Hepatocyte (in vitro differentiated cells): ENCODE results near the gene NUAK1. TPM values are rescaled to one million over a fixed set of nuclear protein-coding genes. Genes with fewer than 3 reads are reported as not detected.

Experiments used
- DNase-seq: peaks from one replicate; pipeline ENCODE4 v3.0.0-alpha.2; 2016; ENCODE audit warnings: low spot score
- H2AFZ ChIP-seq: fragments of 200-600 bp; sonication (generic); 2 replicates; pipeline ENCODE4 v1.6.0; 2016; ENCODE audit warnings: antibody characterized with exemption, mild to moderate bottlenecking
- H3K27ac ChIP-seq: fragments of 200-600 bp; sonication (generic); 2 replicates; pipeline ENCODE4 v1.5.1; 2016; ENCODE audit warnings: mild to moderate bottlenecking
- H3K27me3 ChIP-seq: fragments of 200-600 bp; sonication (generic); 2 replicates; pipeline ENCODE4 v1.6.1; 2016
- H3K36me3 ChIP-seq: fragments of 200-600 bp; sonication (generic); replicated peaks from 2 replicates; pipeline ENCODE4 v1.5.1; 2016; ENCODE audit warnings: low read depth; ENCODE audit not compliant: insufficient read depth
- H3K4me1 ChIP-seq: fragments of 200-600 bp; sonication (generic); 2 replicates; pipeline ENCODE4 v1.5.1; 2016; ENCODE audit warnings: mild to moderate bottlenecking, moderate library complexity; ENCODE audit not compliant: insufficient read depth
- H3K4me2 ChIP-seq: fragments of 200-600 bp; sonication (generic); 2 replicates; pipeline ENCODE4 v1.6.0; 2016
- H3K4me3 ChIP-seq: fragments of 200-600 bp; sonication (generic); 2 replicates; pipeline ENCODE4 v1.5.1; 2016; ENCODE audit warnings: mild to moderate bottlenecking
- H3K79me2 ChIP-seq: fragments of 200-600 bp; sonication (generic); 2 replicates; pipeline ENCODE4 v1.6.0; 2017; ENCODE audit warnings: mild to moderate bottlenecking
- H3K9me2 ChIP-seq: fragments of 200-600 bp; sonication (generic); replicated peaks from 2 replicates; pipeline ENCODE4 v1.6.0; 2017; ENCODE audit warnings: mild to moderate bottlenecking; ENCODE audit not compliant: insufficient read depth
- H3K9me3 ChIP-seq: fragments of 200-600 bp; sonication (generic); 2 replicates; pipeline ENCODE4 v1.5.1; 2016; ENCODE audit warnings: low read depth, mild to moderate bottlenecking
- H4K20me1 ChIP-seq: fragments of 200-600 bp; sonication (generic); 2 replicates; pipeline ENCODE4 v1.6.0; 2016; ENCODE audit warnings: mild to moderate bottlenecking; ENCODE audit not compliant: insufficient read depth, poor library complexity, severe bottlenecking
- EZH2 ChIP-seq: fragments of 200-600 bp; sonication (generic); IDR thresholded peaks from 2 replicates; pipeline ENCODE4 v1.6.1; 2016; ENCODE audit warnings: antibody characterized with exemption, mild to moderate bottlenecking, borderline replicate concordance
- EZH2phosphoT487 ChIP-seq: fragments of 200-600 bp; sonication (generic); IDR thresholded peaks from one replicate; pipeline ENCODE4 v1.6.1; 2018; ENCODE audit warnings: antibody characterized with exemption, mild to moderate bottlenecking, low read depth, moderate library complexity; ENCODE audit not compliant: unreplicated experiment, severe bottlenecking
- WGBS: methylation state at CpG from one replicate; pipeline ENCODE4 v1.1.6; 2016; ENCODE audit warnings: low lambda C conversion rate; ENCODE audit errors: missing lambda C conversion rate; 5-methylcytosine and 5-hydroxymethylcytosine counted together
- polyA plus RNA-seq: library from polyadenylated mRNA; unstranded; fragments of >200 nt; fragmentation: Nextera tagmentation; extraction: Ambion mirVana; gene quantifications from 2 replicates; pipeline ENCODE4 v1.2.1, GENCODE V29; 2016
- total RNA-seq: library from RNA; depleted of rRNA; stranded (reverse); fragments of >200 nt; gene quantifications from 2 replicates; pipeline ENCODE4 v1.2.3, GENCODE V29; 2014
- TF ChIP-seq, protein P1 (sequence below): fragments of 200-600 bp; sonication (generic); IDR thresholded peaks from 2 replicates; pipeline ENCODE4 v1.5.1; 2016; ENCODE audit warnings: antibody characterized with exemption, mild to moderate bottlenecking; ENCODE audit not compliant: poor library complexity

The NUAK1 gene
- total and polyA plus RNA-seq, 2 experiments from 2014 or later: 3.5 to 13.0 TPM

DNA sequence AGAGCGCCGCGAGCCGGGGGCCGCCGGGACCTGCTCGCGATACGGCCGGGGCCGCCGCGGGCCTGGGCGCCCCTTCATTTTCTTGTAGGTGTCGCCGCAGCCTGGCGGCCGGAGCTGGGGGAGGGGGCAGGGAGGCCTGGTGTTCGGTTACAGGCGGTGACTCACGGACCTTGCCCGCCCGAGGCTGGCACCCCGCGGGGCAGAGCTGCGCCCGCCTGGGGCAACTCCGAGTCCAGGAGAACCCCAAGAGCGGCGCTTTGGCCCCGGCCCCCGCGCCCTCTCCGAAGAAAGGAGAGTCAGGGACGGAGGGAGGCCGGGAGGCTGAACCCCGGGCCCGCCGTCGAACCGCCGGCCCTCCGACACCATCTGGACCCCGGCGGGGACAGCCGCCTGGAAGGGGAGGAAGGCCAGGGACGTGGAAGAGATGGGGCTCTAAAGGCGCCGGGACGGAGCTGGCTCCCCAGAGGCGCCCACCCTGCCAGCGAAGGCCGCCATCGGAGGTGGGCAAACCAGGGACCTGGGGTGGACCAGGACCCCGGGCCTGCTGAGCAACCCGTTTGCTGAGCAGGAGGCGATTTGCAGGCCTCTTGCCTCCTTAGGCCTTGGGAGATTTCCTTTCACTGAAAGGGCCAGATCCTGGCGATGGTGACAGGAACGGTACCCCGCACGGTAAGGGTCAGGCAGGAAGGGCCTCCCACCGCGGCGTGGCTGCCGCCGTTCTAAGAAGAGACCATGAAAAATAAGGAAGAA, 843 bp upstream of the NUAK1 start:
- 3% methylated on average over 59 of the region's 66 CpGs for WGBS
- Histone ChIP-seq H3K36me3 (no peaks in the 10 kb centered on the region), H2AFZ (peak overlapping the region; percentile 73), H3K4me1 (peaks cover 29% of the 10 kb centered on the region), H3K9me3 (no peaks in the 10 kb centered on the region), H3K4me3 (peak overlapping the region; percentile 85), H4K20me1 (peaks cover 10% of the 10 kb centered on the region), H3K4me2 (peak overlapping the region; percentile 95), H3K9me2 (no peaks in the 10 kb centered on the region), H3K79me2 (peaks cover 78% of the 10 kb centered on the region), H3K27ac (peak overlapping the region; percentile 98), H3K27me3 (no peaks in the 10 kb centered on the region)
- no peak for TF ChIP-seq EZH2phosphoT487
- TF ChIP-seq, protein P1, sequence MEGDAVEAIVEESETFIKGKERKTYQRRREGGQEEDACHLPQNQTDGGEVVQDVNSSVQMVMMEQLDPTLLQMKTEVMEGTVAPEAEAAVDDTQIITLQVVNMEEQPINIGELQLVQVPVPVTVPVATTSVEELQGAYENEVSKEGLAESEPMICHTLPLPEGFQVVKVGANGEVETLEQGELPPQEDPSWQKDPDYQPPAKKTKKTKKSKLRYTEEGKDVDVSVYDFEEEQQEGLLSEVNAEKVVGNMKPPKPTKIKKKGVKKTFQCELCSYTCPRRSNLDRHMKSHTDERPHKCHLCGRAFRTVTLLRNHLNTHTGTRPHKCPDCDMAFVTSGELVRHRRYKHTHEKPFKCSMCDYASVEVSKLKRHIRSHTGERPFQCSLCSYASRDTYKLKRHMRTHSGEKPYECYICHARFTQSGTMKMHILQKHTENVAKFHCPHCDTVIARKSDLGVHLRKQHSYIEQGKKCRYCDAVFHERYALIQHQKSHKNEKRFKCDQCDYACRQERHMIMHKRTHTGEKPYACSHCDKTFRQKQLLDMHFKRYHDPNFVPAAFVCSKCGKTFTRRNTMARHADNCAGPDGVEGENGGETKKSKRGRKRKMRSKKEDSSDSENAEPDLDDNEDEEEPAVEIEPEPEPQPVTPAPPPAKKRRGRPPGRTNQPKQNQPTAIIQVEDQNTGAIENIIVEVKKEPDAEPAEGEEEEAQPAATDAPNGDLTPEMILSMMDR: no peak
- no peak for TF ChIP-seq EZH2
- DNase-seq: peak; percentile 90

GRCh38 chr12:106138357-106138632, 459 bp downstream of the NUAK1 start:
- Histone ChIP-seq H3K27me3 (no peaks in the 10 kb centered on the region), H3K4me1 (peaks cover 33% of the 10 kb centered on the region), H3K4me2 (peak overlapping the region; percentile 95), H3K79me2 (peaks cover 85% of the 10 kb centered on the region), H3K9me3 (no peaks in the 10 kb centered on the region), H3K4me3 (peak overlapping the region; percentile 85), H4K20me1 (peaks cover 6% of the 10 kb centered on the region), H2AFZ (peak overlapping the region; percentile 73), H3K27ac (peak overlapping the region; percentile 98), H3K9me2 (no peaks in the 10 kb centered on the region), H3K36me3 (no peaks in the 10 kb centered on the region)
- WGBS: 0% methylated on average over 22 of the region's 23 CpGs
- no peak for DNase-seq
- TF ChIP-seq EZH2 (no peak), EZH2phosphoT487 (no peak)
- TF ChIP-seq, protein P1: no peak

DNA sequence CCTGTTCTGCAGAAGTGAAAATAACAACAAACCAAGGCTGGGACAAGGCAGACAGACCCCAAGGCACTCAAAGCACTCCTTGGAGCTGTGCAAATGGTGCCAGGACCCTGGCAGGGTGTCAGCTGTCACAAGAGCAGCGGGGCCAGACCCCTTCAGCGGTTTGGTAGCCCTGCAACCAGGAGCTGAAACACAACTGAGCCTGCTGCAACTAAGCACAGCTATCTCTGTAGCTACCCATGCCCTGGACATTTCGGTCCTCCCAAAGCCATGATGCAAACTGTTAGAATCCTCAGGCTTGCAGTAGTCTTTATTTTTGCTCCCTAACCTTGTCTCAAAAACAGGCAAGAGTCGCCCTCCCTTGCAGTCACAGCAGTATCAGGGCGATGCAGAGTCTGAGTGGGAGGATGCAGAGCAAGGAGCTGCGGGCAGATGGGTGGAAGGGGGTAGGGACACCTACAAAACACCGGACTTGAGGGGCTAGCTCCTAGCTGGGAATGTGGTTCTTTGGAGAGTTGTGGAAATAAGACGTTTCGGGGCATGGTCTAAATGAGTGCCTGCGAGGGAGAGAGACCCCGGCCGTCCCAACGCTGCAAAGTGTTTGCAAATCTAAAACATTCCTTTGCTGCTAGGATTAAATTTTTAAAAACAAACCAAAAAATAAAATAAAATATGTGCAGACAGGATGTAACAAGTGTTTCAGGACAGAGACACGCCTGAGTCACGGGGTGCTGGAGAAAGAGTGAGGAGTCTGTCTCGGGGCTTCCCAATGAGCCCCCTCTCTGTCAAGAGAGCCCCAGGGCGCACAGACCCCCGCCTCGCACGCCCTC, 1.0 kb downstream of the NUAK1 start:
- peaks cover 5% of the 10 kb centered on the region for H4K20me1 ChIP-seq
- peak overlapping the region; percentile 98 for H3K27ac ChIP-seq
- no peaks in the 10 kb centered on the region for H3K36me3 ChIP-seq
- no peak for TF ChIP-seq EZH2phosphoT487
- TF ChIP-seq, protein P1: no peak
- no peak for TF ChIP-seq EZH2
- H3K27me3 ChIP-seq: no peaks in the 10 kb centered on the region
- no peaks in the 10 kb centered on the region for H3K9me2 ChIP-seq
- H3K4me3 ChIP-seq: peak overlapping the region; percentile 85
- H3K4me1 ChIP-seq: peaks cover 39% of the 10 kb centered on the region
- H2AFZ ChIP-seq: peak overlapping the region; percentile 73
- 10% methylated on average over 20 of the region's 20 CpGs for WGBS
- peak overlapping the region; percentile 95 for H3K4me2 ChIP-seq
- peak; percentile 24 for DNase-seq
- no peaks in the 10 kb centered on the region for H3K9me3 ChIP-seq
- peaks cover 85% of the 10 kb centered on the region for H3K79me2 ChIP-seq
